Measurements from ENCODE around the gene NREP.
A peak's percentile ranks its signal among the peaks of the same experiment; 100 is the strongest.
"Not testable (repeated sequence)": the region's sequence is repeated elsewhere in the genome, so short reads cannot be mapped to it uniquely, and the experiment has no call there.

Gene NREP

DNA sequence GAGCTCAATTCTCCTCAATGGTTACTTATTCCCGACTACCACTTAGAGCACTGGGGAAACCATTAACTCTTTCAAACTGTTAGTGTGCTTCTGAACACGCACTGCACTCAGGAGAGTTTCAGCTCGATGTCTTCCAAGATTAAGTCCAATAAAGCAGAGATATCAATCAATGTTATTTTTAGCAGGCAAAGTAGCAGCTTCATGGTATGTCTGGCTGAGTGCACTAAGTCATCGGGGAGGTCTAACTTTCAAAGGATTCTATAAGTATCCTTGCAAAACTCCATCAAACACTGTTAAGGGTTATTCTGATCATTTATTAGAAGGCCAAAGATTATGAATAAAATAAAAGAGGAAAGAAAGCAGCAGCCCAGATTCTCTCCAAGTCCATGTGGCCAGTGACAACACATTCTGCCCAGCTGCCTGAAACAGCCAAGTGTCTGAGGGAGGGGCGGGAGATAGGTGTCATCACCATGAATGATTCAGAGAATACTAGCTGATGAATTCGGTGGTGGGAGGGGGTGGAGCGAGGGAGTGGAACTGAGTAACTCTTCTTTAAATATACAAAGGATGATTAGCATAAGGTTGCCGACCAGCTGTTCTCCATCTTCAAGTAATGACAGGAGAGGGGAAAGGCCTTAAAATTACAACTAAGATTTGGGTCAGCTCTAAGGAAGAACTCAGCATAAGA lies 21.3 kb downstream of the NREP start:
- peak in 1 of 2 donors; percentile 23 for DNase-seq

DNA sequence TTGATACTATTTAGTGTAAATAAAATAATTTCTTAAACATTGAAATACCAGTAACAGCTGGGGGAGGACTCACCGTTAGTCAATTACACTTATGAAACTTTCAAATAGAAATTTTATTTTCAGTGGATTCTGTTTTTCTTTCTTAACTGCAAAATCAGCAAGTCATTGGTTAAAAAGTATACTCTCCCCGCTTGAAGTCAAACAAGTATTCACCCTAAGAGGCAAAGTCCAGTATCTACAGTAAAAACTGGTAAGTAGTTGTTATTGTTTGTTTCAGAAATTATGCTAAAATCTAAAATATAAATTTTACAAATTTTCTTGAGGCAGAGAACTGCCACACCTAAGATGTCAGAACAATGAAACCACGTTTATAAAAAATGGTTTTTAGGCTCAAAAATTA lies 22.4 kb downstream of the NREP start:
- DNase-seq, result no peak

DNA sequence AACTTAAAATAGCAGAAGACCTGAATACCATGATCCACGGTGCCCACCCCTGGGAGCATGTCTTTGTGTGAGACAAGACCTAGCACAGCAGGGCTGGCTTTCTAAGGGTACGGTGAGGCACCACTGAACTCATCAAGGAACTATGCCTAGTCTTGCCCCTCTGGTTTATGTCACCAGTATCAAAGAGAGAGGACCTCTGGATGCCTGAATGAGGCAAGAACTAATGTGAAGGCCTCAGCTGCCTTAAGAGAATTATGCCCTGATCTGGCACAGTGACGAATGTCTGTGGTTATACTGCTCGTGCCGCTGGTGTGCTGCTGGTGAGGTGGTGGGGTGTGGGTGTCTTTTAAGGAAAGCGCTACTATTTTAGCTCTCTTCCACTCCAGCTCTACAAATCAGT lies 23.0 kb downstream of the NREP start:
- DNase-seq, result no peak

DNA sequence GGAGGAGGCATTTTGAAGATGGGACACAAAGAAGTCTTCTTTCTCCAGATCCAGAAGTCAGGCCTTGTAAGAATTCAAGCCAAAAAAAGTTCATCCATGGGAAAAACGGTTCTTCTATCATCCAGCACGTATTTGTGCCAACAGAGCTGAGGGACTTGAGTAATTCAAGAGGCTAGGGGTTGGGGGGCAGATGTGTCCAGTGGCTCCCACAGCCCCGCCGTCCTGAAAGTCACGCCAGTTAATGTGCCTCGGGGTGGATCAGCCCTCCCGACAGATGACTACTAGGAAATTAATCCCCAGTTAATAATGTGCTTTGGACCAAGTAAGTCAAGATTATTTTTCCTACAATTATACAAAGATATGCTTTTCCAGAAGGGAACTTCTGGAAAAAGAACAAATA lies 23.4 kb downstream of the NREP start:
- DNase-seq, result no peak

DNA sequence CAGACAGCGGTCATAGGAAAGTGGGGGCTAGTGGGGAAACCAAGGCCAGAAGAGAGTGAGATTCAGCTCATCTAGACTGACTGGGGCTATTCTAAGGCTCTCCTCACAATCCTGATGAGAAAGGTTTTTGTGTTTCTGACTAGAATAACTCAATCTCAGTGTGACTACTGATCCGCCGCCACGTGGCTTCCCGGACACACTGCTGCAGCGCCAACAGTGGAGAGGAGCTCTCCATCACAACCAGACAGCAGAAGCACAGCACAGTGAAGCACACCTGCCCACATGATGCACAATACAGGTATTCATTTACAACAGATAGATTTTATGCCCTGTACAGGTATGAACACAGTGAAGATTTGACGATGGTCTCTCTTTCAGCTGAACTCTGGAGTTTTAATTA lies 25.4 kb downstream of the NREP start:
- no peak for DNase-seq

DNA sequence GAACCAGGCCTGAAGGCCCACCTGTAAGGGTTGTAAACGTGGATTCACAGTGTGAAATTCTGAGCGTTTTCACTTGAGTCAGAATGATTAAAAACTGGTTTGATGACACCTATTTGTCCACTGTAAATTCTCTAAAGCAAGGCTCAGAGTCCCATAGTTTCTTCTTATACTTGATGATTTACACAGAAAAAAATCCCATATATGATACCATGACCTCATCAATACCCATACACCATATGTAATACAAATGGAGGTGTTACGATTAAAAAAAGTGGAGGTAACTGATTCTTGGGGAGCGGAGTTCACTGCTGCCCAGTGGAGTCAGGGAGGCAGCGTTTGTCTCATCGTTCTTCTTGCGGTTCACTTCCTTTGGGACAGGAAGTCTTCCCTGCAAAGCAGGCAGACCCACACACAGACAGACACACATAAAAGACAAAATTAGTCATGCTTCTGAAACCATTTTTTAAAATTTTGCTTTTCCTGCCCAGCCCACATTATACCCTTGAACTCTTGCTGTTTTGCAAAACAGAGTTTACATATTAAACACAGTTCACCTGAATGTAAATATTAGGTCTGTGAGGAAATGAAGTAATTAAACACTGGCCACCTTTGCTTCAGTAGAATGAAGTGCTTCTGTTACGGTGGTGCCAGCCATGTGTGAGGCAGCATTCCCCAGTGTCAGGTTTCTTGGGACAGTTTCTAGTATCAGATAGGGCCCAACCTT lies 26.2 kb downstream of the NREP start:
- no peak for DNase-seq

DNA sequence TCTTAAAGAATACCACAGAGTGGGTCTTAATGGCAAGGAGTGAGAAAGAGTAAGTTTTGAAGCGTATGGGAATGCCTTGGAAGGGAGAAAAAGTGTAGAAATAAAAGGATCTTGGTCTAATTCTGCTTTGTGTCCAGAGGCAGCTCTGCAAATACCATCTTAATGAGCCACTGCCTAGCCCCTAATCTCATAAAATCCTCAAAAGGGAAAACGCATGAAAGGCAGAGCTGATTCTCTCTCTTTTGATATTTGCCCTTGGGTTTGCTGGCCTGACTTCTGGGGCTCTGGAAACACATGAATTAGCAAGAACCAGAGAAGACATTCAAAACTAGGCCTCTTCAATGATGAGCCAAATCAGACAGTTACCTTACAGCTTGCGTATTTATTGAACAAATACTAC lies 28.1 kb downstream of the NREP start:
- DNase-seq, result no peak

DNA sequence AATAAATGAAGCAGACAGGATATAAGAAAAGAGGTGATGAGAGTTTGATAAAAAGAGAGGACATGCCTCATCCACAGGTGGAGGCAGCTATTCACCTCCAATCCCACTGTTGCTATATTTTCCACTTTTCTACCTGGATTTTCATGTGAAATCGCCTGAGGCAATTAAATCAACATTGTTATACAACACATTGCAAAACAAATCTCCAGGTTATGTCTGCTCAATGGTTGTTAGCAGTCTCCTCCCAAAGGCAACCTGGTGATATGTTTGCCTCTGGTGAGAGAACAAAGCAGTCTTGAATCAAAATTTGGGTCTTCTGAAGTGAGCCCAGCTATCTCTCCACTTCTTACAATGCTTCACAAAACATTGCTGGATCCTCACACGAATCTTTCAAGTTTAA lies 30.0 kb downstream of the NREP start:
- DNase-seq, result no peak

DNA sequence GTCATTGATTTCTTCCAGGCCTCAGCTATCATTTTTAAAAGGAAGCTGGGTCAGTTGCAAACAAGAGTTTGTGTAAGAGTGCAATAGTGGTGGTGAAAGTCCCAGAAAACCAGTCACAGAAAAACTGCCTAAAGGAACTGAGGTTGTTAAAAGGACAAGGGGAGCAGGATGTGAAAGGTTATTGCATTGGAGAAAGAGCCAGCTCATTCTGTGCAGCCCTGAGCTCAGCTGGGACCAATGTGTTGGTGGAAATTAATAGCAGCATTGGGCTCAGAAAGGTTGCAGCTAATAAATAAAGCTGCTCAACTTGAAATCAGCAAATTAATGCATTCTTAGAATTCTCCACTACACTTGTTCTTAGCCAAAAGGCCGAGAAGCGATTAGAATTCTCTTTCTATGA lies 34.9 kb downstream of the NREP start:
- no peak for DNase-seq

DNA sequence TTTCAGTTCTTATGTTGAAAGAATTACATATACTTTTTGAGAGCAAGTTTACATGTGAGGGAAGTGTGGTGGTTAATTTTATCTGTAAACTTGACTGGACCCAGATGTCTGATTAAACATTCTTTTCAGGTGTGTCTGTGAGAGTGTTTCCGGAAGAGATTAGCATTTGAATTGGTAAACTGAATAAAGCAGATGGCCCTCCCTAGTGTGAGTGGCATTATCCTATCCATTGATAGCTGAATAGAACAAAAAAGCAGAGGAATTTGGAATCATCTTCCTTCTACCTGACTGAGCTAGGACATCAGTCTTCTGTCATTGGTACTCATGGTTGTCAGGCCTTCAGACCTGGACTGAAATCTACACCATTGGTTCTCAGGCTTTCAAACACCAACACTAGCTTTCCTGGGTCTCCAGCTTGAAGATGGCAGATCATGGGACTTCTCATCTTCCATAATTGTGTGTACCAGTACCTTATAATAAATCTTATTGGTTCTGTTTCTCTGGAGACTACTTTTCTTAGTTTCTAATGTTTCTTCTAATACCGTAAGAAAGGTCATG lies 36.6 kb downstream of the NREP start:
- DNase-seq, result no peak

DNA sequence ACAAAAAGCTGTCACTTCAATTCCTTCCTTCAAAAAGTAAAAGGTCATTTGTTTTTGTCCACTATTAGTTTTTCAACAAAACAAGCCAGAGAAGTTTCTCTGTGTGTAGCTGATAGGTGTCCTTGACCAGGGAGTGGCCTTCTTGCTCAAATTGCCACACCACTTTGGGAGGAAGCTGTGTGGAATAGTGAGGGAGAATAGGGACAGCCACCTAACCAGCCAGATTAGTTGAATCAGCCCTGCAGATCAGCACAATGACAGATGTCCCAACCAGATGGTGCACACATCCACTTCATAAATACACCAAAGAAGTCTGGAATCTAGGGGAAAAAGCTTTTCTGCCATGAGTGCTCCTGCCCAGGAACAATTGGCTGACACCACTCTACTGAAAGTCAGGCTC lies 37.2 kb downstream of the NREP start:
- no peak for DNase-seq

DNA sequence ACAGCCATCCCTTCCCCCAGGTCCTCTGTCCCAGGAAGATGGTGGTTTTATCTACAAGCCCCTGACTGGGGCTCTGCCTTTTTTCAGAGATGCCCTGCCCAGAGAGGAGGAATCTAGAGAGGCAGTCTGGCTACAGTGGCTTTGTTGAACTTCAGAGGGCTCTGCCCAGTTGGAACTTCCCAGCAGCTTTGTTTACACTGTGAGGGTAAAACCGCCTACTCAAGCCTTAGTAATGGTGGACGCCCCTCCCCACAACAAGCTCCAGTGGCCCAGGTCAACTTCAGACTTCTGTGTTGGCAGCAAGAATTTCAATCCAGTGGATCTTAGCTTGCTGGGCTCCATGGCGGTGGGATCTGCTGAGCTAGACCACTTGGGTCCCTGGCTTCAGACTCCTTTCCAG lies 40.2 kb downstream of the NREP start:
- DNase-seq, result not testable (repeated sequence)

DNA sequence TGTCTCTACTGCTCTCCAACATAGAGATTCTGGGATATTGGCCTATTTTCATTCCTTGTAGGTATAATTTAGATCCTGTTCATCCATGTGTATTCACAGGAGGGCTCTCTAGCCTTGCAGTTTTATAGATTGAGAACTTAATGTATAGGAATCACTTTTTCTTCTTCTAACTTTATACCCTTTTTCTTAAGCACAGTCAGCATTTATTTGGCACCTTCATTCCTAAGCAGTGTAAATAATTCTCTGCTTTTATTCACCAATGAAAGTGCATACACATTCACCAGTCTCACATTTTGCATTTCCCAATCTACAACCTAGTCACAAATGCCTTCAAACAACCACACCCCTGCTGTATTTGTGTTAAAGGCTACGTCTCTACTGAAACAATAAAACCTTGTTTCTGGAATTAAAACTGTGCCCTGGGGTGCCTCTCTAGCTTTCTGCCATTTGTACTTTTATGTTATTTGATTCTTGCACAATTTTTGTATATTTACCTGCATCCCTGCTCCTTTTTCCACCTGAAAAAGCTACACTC lies 49.3 kb downstream of the NREP start:
- DNase-seq, result no peak

DNA sequence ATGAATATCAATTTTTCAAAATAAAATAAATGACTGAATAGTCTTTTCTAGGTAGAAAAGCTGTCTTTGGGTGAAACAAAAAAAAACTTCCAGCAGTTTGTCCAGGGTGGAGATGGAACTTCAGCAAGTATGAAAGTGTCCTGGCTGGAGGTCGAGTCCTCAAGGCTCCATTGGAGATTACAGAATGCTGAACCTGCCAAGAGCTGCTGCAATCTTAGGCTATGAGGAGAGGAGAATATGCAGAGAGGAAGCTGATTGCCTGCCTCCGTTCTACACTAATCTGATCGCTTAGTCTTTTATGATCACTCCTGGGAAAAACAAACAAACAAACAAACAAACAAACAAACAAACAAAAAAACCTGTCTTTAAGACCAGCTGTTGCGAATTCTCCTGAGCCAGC lies 50.6 kb downstream of the NREP start:
- DNase-seq, result no peak

DNA sequence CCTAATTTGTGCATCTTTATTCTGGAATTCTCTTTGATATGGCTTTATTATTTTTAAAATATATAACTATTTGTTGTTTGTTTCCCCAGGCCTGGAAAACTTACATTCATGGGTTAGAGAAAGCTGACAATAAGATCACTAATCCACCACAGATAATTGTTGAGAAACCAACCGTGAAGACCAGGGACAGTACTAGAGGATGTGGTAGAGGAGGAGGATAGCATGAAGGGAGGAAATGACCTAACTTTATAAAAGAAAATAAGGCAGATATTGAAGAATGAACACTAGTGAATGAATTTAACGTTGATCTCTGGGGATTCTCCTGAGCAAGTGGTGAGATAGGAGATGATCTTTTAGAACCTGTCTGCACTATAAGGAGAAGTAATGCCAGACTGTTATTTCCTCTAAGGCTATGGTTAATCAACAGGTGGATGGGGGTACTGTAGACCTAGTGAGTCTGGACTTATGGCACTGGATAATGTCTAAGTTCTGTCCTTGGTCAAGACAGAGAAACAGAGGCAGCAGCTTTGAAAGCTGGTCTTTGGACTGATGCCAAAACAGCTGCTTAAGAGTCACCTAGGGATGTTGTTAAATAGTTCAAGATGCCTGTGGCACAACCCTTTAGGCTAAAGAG lies 52.4 kb downstream of the NREP start:
- DNase-seq, result no peak

DNA sequence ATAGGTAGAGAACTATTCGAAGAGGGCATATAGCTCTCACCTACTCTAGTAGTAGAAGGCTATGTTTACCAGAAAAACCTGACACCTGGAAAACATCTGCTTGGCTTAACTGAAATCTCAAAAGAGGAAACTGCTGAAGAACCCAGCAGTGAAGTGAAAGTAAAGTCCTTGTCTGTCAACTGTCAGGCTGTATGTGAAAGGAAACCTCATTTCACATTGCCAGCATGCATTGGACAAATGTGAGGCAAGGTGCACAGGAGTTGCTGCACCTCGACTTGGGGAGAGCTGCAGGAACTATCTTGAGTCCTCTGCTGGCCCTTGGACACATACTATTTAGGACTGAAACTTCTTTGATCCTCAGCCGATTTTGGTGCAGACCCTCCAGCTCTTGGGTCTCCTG lies 53.3 kb downstream of the NREP start:
- DNase-seq, result no peak

DNA sequence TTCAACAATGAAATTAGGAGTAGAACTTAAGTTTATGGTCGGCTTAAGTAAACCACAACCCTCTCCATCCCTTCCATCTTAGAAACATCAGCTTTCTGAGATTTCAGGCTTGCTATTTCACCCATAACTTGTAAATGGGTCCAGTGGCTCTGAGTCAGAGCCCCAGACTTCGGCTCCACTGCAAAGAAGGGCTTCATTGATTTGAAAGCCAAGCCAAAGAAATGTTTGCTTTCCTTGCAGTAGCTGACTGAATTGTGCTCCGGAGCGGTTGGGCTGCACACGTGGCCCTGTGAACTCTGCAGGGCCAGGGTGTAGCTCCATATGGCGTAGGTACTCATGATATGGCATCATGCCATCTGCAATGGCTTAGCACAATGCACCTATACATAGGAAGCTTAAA lies 57.0 kb downstream of the NREP start:
- no peak for DNase-seq

DNA sequence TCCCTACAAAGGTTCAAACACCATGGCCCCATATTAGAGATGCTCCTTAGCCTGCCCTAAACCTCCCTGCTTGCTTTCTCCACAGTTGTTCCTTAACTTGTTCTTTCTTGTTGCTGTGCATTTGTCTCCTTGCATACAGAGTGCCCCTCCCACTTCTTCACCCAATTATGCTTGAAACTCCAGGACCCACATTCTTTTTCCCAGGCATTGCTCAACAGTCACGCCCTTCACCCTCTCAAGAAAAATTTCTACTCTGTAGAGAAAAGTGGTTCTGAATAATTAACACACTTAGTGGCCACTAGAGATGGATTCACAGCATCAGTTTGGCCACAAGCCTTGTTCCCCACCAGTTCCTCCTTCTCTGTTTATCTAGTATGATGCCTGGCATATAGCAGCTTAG lies 57.7 kb downstream of the NREP start:
- DNase-seq, result no peak

DNA sequence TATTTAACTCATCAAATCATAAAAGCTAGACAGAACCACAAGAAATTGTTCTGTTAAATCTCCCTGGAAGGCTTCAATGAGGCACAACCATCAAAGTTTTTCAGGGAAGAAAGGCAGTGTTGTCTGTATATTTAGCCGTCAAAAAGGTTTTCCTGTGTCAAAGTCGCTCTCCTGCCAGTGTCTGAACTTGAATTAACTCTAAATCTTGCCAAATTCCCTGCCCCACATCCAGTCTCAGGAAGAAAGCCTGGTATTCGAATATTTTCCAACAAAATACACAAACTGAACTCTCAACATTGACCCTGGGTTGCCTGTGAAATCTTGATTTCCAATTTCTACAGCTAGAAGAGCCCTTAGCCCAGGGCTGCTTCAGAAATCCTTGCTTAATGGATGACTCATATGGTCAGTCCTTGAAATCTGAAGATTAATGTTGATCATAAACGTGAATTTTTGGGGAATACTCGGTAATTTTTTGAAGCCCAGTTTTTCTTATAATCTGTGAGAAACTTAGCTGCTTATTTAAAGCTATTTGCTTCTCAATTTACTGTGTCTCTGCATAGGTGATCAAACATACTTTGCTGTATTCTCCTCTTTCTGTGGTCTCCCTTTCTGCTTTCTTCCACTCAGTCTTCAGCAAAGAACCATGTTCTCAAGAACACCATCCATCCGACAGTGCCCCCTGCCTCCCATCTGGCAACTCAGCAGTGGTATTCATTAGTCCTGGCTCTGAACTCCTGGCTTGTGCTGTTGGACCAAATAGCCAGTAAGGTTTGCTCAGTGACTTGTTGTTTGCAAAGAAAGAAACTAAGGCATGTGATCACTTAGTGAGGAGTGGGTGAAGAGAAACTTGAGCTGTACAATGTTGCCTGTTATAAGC lies 58.9 kb downstream of the NREP start:
- DNase-seq, result no peak

DNA sequence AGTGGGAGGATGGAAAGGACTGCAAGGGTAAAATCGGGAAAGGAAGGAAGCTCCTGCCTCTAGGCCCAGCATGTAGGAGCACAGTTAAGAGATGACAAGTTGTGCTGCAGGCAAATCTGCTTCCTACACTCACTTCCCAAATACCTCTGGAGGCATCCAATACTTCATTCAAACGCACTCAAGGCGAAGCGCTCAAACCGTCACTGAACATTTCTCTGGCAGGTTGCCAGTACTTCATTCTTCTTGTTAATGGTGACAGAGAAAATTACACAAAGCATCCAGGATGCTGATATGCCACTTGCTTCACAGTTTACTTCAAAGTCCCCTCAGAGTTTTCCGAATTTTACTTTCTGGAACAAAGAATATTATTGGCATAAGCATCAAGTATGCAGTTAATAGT lies 59.8 kb downstream of the NREP start:
- DNase-seq, result no peak

DNA sequence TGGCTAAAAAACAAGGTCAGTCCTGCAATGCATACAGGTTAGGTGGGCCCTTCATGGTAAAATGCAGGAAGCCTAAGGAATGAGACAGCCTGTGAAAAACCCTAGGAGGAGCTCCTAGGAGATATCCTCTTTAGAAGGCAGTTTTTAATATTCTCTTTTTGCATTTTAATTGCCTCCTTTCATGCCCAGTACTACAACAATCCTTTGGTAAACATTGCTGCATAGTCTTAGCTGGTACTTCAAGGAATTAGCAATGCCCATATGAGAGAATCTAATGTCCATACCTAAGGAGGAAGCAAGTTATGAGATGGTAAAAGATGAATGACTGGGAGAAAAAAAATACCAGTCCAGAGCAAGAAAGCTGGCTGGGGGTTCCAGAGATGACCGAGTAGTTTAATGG lies 61.0 kb downstream of the NREP start:
- no peak for DNase-seq

DNA sequence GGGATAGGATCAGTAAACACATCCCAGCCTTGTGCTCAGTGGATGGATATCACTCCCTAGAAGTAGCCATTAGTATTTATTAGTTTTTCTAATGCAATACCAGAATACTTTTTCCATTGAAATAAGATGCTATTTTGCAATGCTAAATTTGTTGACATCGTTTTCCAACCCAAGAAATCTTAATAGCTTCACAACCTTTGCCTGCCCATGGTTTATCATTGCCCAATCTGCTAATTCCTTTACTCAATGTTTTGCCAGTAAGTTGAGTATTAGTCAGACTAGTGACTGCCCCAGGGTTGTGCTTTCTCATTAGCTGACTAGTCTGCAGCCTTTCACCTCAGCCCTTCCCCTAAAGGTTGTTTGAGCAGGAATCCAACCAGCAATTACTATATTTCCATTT lies 62.9 kb downstream of the NREP start:
- DNase-seq, result no peak

DNA sequence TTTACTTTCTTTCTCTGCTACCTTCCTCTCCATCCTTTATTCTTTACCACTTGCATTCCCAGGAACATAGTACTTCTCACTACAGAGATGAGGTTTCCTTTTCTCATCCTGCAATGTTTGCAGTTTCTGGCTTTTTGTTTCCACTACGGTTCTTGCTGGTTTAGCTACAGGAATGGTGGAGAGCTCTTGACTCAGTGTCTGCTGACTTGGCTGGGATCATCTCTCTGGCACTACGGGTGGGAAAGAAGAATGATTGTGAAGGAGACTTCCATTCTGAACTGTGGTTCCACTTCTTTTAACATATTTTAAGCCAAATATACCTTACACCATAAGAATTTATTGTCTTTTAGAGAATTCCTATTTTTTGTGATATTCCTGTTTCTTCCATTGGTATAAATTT lies 65.1 kb downstream of the NREP start:
- DNase-seq, result no peak
